Ishikawa (cell line): ENCODE results near the gene RNF4.

ENCODE experiments used
- CEBPB ChIP-seq: IDR thresholded peaks from 2 replicates; pipeline ENCODE4 v1.6.1; 2012
- CREB1 ChIP-seq: IDR thresholded peaks from 2 replicates; pipeline ENCODE4 v1.6.1; 2012; ENCODE audit warnings: low read depth
- EGR1 ChIP-seq: IDR thresholded peaks from 2 replicates; pipeline ENCODE4 v1.6.1; 2012
- EP300 ChIP-seq: IDR thresholded peaks from 2 replicates; pipeline ENCODE4 v1.6.1; 2012; ENCODE audit warnings: borderline replicate concordance
- FOXM1 ChIP-seq: IDR thresholded peaks from 2 replicates; pipeline ENCODE4 v1.6.1; 2012; ENCODE audit warnings: low read depth, borderline replicate concordance
- NFIC ChIP-seq: IDR thresholded peaks from 2 replicates; pipeline ENCODE4 v1.6.1; 2012
- RAD21 ChIP-seq: IDR thresholded peaks from 2 replicates; pipeline ENCODE4 v1.6.1; 2012; ENCODE audit warnings: low read depth
- TAF1 ChIP-seq: IDR thresholded peaks from 2 replicates; pipeline ENCODE4 v1.6.1; 2012; ENCODE audit warnings: low read depth, mild to moderate bottlenecking
- TCF12 ChIP-seq: IDR thresholded peaks from 2 replicates; pipeline ENCODE4 v1.6.1; 2012; ENCODE audit warnings: low read depth
- TEAD4 ChIP-seq: IDR thresholded peaks from 2 replicates; pipeline ENCODE4 v1.6.1; 2012
- YY1 ChIP-seq: IDR thresholded peaks from 2 replicates; pipeline ENCODE4 v1.6.1; 2012; ENCODE audit warnings: low read depth
- ZBTB7A ChIP-seq: IDR thresholded peaks from 2 replicates; pipeline ENCODE4 v1.6.1; 2012; ENCODE audit warnings: low read depth
- TF ChIP-seq, protein P1 (sequence below): IDR thresholded peaks from 2 replicates; pipeline ENCODE4 v1.6.1; 2012; ENCODE audit warnings: low read depth, mild to moderate bottlenecking
- TF ChIP-seq, protein P2 (sequence below): IDR thresholded peaks from 2 replicates; pipeline ENCODE4 v1.6.1; 2012
- TF ChIP-seq, protein P3 (sequence below): IDR thresholded peaks from 2 replicates; pipeline ENCODE4 v1.6.1; 2012

Gene RNF4

DNA sequence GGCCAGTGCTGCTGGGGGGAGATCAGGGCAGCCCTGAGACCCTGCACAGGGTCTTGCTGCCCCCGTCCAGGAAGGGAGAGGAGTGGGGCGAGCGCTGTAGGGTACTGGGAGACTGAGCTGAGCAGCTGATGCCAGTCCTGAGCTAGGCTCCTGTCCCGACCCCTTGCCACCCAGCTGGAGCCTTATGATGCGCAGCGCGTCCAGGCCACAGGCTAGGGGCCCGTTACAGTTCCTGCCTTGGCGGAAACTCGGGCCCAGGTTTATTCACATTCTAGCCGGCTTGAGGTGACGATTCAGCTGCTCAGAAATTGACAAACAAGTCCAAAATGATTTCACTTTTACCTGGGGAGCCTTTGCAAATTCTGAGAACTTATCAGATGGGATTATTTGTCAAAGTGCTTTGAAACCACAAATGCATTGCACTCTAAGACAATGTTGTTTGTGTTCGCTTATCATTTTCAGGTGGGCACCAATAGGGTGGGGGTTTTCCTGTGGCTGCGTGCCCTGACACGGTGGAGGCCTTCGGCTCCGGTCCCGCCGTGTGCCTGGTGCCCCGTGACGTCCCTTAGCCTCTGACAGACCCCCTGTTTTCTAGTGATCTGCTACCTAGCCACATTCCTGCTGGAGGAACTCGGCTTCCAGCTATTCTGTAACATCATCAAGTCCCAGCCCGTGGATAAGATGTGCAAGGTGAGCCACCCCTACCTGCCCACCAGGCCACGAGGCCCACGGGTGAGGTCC is 31.3 kb upstream of the RNF4 start:
- TF ChIP-seq TAF1, result no peak
- no peak for TF ChIP-seq TCF12
- no peak for TF ChIP-seq TEAD4
- TF ChIP-seq, protein P1, sequence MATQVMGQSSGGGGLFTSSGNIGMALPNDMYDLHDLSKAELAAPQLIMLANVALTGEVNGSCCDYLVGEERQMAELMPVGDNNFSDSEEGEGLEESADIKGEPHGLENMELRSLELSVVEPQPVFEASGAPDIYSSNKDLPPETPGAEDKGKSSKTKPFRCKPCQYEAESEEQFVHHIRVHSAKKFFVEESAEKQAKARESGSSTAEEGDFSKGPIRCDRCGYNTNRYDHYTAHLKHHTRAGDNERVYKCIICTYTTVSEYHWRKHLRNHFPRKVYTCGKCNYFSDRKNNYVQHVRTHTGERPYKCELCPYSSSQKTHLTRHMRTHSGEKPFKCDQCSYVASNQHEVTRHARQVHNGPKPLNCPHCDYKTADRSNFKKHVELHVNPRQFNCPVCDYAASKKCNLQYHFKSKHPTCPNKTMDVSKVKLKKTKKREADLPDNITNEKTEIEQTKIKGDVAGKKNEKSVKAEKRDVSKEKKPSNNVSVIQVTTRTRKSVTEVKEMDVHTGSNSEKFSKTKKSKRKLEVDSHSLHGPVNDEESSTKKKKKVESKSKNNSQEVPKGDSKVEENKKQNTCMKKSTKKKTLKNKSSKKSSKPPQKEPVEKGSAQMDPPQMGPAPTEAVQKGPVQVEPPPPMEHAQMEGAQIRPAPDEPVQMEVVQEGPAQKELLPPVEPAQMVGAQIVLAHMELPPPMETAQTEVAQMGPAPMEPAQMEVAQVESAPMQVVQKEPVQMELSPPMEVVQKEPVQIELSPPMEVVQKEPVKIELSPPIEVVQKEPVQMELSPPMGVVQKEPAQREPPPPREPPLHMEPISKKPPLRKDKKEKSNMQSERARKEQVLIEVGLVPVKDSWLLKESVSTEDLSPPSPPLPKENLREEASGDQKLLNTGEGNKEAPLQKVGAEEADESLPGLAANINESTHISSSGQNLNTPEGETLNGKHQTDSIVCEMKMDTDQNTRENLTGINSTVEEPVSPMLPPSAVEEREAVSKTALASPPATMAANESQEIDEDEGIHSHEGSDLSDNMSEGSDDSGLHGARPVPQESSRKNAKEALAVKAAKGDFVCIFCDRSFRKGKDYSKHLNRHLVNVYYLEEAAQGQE, result no peak
- no peak for TF ChIP-seq CEBPB
- TF ChIP-seq CREB1, result no peak
- no peak for TF ChIP-seq NFIC
- TF ChIP-seq FOXM1, result no peak
- TF ChIP-seq EP300, result no peak
- no peak for TF ChIP-seq ZBTB7A
- TF ChIP-seq YY1, result no peak
- TF ChIP-seq, protein P2, sequence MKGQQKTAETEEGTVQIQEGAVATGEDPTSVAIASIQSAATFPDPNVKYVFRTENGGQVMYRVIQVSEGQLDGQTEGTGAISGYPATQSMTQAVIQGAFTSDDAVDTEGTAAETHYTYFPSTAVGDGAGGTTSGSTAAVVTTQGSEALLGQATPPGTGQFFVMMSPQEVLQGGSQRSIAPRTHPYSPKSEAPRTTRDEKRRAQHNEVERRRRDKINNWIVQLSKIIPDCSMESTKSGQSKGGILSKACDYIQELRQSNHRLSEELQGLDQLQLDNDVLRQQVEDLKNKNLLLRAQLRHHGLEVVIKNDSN, result no peak
- TF ChIP-seq, protein P3, sequence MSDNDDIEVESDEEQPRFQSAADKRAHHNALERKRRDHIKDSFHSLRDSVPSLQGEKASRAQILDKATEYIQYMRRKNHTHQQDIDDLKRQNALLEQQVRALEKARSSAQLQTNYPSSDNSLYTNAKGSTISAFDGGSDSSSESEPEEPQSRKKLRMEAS, result no peak

DNA sequence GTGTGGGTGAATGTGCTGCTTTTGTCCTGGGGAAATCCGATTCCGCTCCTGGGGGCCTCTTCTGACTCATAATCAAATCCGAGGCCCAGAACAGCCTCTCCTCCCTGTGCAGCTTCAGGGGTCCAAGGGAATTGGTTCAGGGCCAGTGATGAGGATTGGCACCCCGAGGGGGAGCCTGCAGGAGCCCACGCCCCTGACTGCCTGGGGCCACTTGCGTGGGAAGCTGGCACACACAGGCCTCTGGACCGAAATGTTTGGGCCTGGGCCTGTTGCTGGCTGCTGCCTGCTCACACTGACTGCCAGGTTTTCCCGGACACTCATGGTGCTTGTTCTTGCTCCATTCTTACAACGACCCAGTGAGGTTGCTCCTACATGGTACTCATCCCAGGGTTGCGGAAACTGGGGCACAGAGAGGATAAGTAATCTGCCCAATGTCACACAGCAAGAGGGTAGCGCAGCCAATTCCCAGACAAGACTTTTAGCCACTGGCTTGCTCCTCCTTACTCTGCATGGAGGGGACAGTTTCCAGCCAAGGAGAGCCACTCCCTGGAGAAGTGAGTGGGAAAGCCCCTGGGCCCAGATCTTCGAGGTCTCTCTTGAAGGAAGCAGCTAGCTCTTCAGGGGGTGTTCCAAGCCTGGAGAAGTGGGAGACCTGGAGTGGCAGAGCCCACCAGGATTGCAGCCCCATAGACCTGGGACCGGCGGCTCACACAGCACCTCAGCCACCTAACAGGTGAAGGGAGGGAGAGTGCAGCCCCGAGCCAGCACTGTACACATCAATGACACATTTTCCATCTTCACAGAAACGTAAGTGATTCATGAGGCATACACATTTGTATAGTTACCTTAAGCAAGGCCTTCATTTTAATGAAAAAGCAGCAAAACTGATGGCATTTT is 29.8 kb upstream of the RNF4 start:
- TF ChIP-seq ZBTB7A (no peak), NFIC (no peak), CREB1 (no peak), TAF1 (no peak), RAD21 (no peak), YY1 (no peak), TEAD4 (no peak), FOXM1 (no peak), EGR1 (no peak), EP300 (no peak)
- TF ChIP-seq, protein P1, result no peak
- TF ChIP-seq, protein P2, result no peak
- TF ChIP-seq, protein P3, result no peak

DNA sequence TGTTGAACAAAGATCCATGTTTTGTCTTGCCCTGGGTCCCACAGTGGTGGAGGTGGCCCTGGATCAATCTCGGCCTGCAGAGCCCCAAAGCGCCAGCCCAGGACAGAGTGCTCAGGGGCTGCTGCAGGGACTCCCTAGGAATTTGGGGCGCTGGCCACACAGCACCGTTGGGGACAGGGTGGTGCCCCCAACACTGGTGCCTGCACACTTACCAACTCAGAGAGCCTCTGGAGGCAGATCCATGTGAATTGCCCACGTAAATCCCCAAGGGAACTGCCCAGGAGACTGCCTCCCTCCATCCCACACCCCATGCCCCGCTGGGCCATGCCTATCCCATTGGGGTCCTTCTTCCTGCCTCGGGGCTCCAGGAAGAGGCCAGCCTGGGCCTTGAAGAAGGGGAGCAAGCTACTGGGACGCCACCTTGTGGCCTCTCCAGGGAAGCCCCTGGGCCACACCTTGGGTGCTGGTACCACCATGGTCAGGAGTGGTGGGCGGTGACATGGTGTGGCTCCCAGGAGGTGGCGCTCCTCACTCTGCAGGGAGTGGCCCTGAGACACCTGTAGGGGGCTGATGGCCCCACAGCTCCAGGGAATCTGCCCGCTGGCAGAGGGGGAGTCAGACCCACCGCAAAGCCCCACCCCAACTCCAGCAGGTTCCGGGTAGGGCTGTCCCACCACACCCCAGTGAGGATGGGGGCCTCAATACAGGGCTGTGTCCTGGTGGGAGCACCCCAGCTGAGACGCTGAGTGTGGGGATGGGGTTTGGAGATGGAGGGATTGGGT is 27.3 kb upstream of the RNF4 start:
- TF ChIP-seq YY1 (0 out of 2 replicates have a peak, but pooled peaks have one; percentile 11), CREB1 (no peak), TEAD4 (no peak), TCF12 (no peak), FOXM1 (no peak), EGR1 (no peak), RAD21 (peak; percentile 83), TAF1 (no peak), EP300 (no peak), ZBTB7A (peak; percentile 64; the same call in 1 of the 2 replicates), NFIC (no peak), CEBPB (no peak)
- TF ChIP-seq, protein P3, result 0 out of 2 replicates have a peak, but pooled peaks have one; percentile 16
- TF ChIP-seq, protein P2, result no peak
- TF ChIP-seq, protein P1, result no peak
